Loucy (cell line): ENCODE data around the gene LARP1B.

Experiments
- H2AFZ ChIP-seq: fragments of 200-600 bp; sonication (generic); 2 replicates; pipeline ENCODE4 v1.6.0; 2016; ENCODE audit warnings: antibody characterized with exemption, mild to moderate bottlenecking, low read length, moderate library complexity
- H3F3A ChIP-seq: fragments of 200-600 bp; 2 replicates; pipeline ENCODE4 v1.6.0; 2016; ENCODE audit warnings: antibody characterized with exemption, low read depth, mild to moderate bottlenecking
- H3K27me3 ChIP-seq: fragments of 200-600 bp; sonication (generic); 2 replicates; pipeline ENCODE4 v1.6.1; 2014; ENCODE audit warnings: low read length, mild to moderate bottlenecking; ENCODE audit not compliant: insufficient read depth, poor library complexity, severe bottlenecking
- H3K36me3 ChIP-seq: fragments of 200-600 bp; sonication (generic); 2 replicates; pipeline ENCODE4 v1.6.1; 2016; ENCODE audit warnings: low read length; ENCODE audit not compliant: insufficient read depth
- H3K4me1 ChIP-seq: fragments of 200-600 bp; sonication (generic); 2 replicates; pipeline ENCODE4 v1.5.1; 2014; ENCODE audit warnings: low read length, mild to moderate bottlenecking; ENCODE audit not compliant: insufficient read depth, poor library complexity, severe bottlenecking
- H3K4me2 ChIP-seq: fragments of 200-600 bp; sonication (generic); 2 replicates; pipeline ENCODE4 v1.6.0; 2014; ENCODE audit warnings: antibody characterized with exemption, low read length, low read depth, mild to moderate bottlenecking; ENCODE audit not compliant: poor library complexity, severe bottlenecking
- H3K4me3 ChIP-seq: fragments of 200-600 bp; sonication (generic); 2 replicates; pipeline ENCODE4 v1.5.1; 2014; ENCODE audit warnings: low read length, mild to moderate bottlenecking, mixed read lengths; ENCODE audit not compliant: poor library complexity, severe bottlenecking
- H3K79me2 ChIP-seq: fragments of 200-600 bp; sonication (generic); 2 replicates; pipeline ENCODE4 v1.6.1; 2014; ENCODE audit warnings: low read length; ENCODE audit not compliant: insufficient read depth
- H3K9ac ChIP-seq: fragments of 200-600 bp; sonication (generic); 2 replicates; pipeline ENCODE4 v1.6.0; 2014; ENCODE audit warnings: mild to moderate bottlenecking, low read depth, low read length, moderate library complexity; ENCODE audit not compliant: poor library complexity, severe bottlenecking
- H3K9me2 ChIP-seq: fragments of 200-600 bp; sonication (generic); replicated peaks from 2 replicates; pipeline ENCODE4 v1.6.1; 2016; ENCODE audit warnings: low read depth, low read length, mixed read lengths
- H3K9me3 ChIP-seq: fragments of 200-600 bp; sonication (generic); 2 replicates; pipeline ENCODE4 v1.6.1; 2014; ENCODE audit warnings: mild to moderate bottlenecking, antibody characterized with exemption, low read length, low read depth; ENCODE audit not compliant: insufficient read depth
- H4K20me1 ChIP-seq: fragments of 200-600 bp; sonication (generic); 2 replicates; pipeline ENCODE4 v1.6.0; 2014; ENCODE audit warnings: antibody characterized with exemption, low read length, mild to moderate bottlenecking; ENCODE audit not compliant: insufficient read depth, poor library complexity, severe bottlenecking
- EZH2phosphoT487 ChIP-seq: fragments of 200-600 bp; IDR thresholded peaks from 2 replicates; pipeline ENCODE4 v1.6.1; 2018; ENCODE audit warnings: antibody characterized with exemption, mild to moderate bottlenecking, moderate library complexity, borderline replicate concordance
- TF ChIP-seq, protein P1 (sequence below): fragments of 200-600 bp; sonication (generic); conservative IDR thresholded peaks from 2 replicates; pipeline ENCODE4 v1.5.1; 2014; ENCODE audit warnings: mild to moderate bottlenecking, antibody characterized with exemption, low read length

LARP1B gene

DNA sequence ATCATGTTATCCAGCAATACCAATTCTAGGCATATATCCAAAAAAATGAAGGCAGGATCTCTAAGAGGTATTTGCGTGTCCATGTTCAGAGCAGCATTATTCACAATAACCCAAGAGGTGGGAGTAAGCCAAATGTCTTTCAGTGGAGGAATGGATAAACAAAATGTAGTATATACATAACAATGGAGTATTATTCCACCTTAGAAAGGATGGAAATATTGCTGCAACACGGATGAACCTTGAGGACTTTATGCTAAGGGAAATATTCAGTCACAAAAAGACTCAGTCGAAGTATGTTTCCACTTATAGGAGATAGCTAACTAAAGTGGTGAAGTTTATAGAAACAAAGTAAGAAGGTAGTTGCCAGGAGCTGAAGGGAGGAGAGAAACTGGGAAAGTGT, 74.3 kb downstream of the LARP1B start:
- no peak overlapping the region for H3K9ac ChIP-seq
- no peaks in the 10 kb centered on the region for H3K4me1 ChIP-seq
- H4K20me1 ChIP-seq = no peaks in the 10 kb centered on the region
- H3K36me3 ChIP-seq = no peaks in the 10 kb centered on the region
- H3K4me2 ChIP-seq = no peak overlapping the region
- H3F3A ChIP-seq = no peaks in the 10 kb centered on the region
- no peaks in the 10 kb centered on the region for H3K9me3 ChIP-seq
- TF ChIP-seq, protein P1, sequence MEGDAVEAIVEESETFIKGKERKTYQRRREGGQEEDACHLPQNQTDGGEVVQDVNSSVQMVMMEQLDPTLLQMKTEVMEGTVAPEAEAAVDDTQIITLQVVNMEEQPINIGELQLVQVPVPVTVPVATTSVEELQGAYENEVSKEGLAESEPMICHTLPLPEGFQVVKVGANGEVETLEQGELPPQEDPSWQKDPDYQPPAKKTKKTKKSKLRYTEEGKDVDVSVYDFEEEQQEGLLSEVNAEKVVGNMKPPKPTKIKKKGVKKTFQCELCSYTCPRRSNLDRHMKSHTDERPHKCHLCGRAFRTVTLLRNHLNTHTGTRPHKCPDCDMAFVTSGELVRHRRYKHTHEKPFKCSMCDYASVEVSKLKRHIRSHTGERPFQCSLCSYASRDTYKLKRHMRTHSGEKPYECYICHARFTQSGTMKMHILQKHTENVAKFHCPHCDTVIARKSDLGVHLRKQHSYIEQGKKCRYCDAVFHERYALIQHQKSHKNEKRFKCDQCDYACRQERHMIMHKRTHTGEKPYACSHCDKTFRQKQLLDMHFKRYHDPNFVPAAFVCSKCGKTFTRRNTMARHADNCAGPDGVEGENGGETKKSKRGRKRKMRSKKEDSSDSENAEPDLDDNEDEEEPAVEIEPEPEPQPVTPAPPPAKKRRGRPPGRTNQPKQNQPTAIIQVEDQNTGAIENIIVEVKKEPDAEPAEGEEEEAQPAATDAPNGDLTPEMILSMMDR = no peak
- no peak overlapping the region for H2AFZ ChIP-seq
- H3K9me2 ChIP-seq = no peaks in the 10 kb centered on the region
- H3K79me2 ChIP-seq = no peaks in the 10 kb centered on the region
- H3K27me3 ChIP-seq = no peaks in the 10 kb centered on the region
- H3K4me3 ChIP-seq = no peak overlapping the region

GRCh38 chr4:128141866-128142265, 80.8 kb downstream of the LARP1B start:
- TF ChIP-seq, protein P1 = no peak
- no peak for TF ChIP-seq EZH2phosphoT487
- Histone ChIP-seq H3K4me2 (no peak overlapping the region), H2AFZ (no peak overlapping the region), H4K20me1 (no peaks in the 10 kb centered on the region), H3F3A (no peaks in the 10 kb centered on the region), H3K79me2 (no peaks in the 10 kb centered on the region), H3K9ac (no peak overlapping the region), H3K4me3 (no peak overlapping the region), H3K36me3 (no peaks in the 10 kb centered on the region), H3K9me3 (no peaks in the 10 kb centered on the region; the same call in 1 of the 2 replicates), H3K4me1 (no peaks in the 10 kb centered on the region), H3K27me3 (no peaks in the 10 kb centered on the region), H3K9me2 (no peaks in the 10 kb centered on the region)

GRCh38 chr4:128145727-128146126, 84.6 kb downstream of the LARP1B start:
- Histone ChIP-seq H3K4me1 (no peaks in the 10 kb centered on the region), H3K4me3 (no peak overlapping the region), H3F3A (no peaks in the 10 kb centered on the region), H3K9me2 (no peaks in the 10 kb centered on the region), H3K9ac (no peak overlapping the region), H2AFZ (no peak overlapping the region), H3K36me3 (no peaks in the 10 kb centered on the region), H3K9me3 (no peaks in the 10 kb centered on the region; the same call in 1 of the 2 replicates), H3K4me2 (no peak overlapping the region), H4K20me1 (no peaks in the 10 kb centered on the region), H3K27me3 (no peaks in the 10 kb centered on the region), H3K79me2 (no peaks in the 10 kb centered on the region)
- TF ChIP-seq, protein P1 = no peak
- TF ChIP-seq EZH2phosphoT487 = no peak
